HEK293T (cell line): Measurements from ENCODE around the gene KCNQ2.

Experiments used
- CTCF ChIA-PET: fragments of 350-600 bp; formaldehyde crosslinking; extraction: SDS; loops from one replicate; lab custom pipeline; 2021; ENCODE audit warnings: antibody characterized with exemption, inconsistent platforms; lab: Yijun Ruan, JAX
- POLR2A ChIA-PET: fragments of 350-600 bp; formaldehyde crosslinking; extraction: SDS; loops from one replicate; lab custom pipeline; 2020; ENCODE audit warnings: antibody characterized with exemption, inconsistent platforms; lab: Yijun Ruan, JAX
- DNase-seq: peaks from one replicate; pipeline ENCODE4 v3.0.0; 2012; ENCODE audit warnings: mixed read lengths; ENCODE audit errors: extremely low spot score
- ARNT ChIP-seq: fragments of 450-650 bp; IDR thresholded peaks from 2 replicates; pipeline ENCODE4 v1.6.1; 2017; ENCODE audit warnings: mild to moderate bottlenecking
- BHLHE40 ChIP-seq: fragments of 450-650 bp; IDR thresholded peaks from 2 replicates; pipeline ENCODE4 v1.6.1; 2016; ENCODE audit warnings: mild to moderate bottlenecking, moderate library complexity, borderline replicate concordance
- CTBP1 ChIP-seq: fragments of 450-650 bp; IDR thresholded peaks from 2 replicates; pipeline ENCODE4 v1.6.1; 2016; ENCODE audit warnings: borderline replicate concordance
- ELF4 ChIP-seq: fragments of 450-650 bp; IDR thresholded peaks from 2 replicates; pipeline ENCODE4 v1.6.1; 2017; ENCODE audit warnings: antibody characterized with exemption
- FOXA1 ChIP-seq: fragments of 450-650 bp; IDR thresholded peaks from 2 replicates; pipeline ENCODE4 v1.6.1; 2016; ENCODE audit warnings: mild to moderate bottlenecking
- FOXK2 ChIP-seq: fragments of 450-650 bp; IDR thresholded peaks from 2 replicates; pipeline ENCODE4 v1.6.1; 2016; ENCODE audit warnings: mild to moderate bottlenecking
- FOXM1 ChIP-seq: fragments of 450-650 bp; IDR thresholded peaks from 2 replicates; pipeline ENCODE4 v1.6.1; 2017; ENCODE audit warnings: mild to moderate bottlenecking, borderline replicate concordance
- HDGF ChIP-seq: fragments of 450-650 bp; IDR thresholded peaks from 2 replicates; pipeline ENCODE4 v1.6.1; 2017; ENCODE audit warnings: antibody characterized with exemption, borderline replicate concordance
- L3MBTL2 ChIP-seq: fragments of 450-650 bp; conservative IDR thresholded peaks from 2 replicates; pipeline ENCODE4 v1.6.1; 2016; ENCODE audit warnings: mild to moderate bottlenecking
- LEF1 ChIP-seq: fragments of 450-650 bp; IDR thresholded peaks from 2 replicates; pipeline ENCODE4 v1.6.1; 2017; ENCODE audit warnings: mild to moderate bottlenecking, borderline replicate concordance
- NFRKB ChIP-seq: fragments of 450-650 bp; IDR thresholded peaks from 2 replicates; pipeline ENCODE4 v1.6.1; 2016; ENCODE audit warnings: mild to moderate bottlenecking, moderate library complexity
- SP1 ChIP-seq: fragments of 450-650 bp; IDR thresholded peaks from 2 replicates; pipeline ENCODE4 v1.6.1; 2017
- SUZ12 ChIP-seq: fragments of 450-650 bp; IDR thresholded peaks from 2 replicates; pipeline ENCODE4 v1.6.1; 2016; ENCODE audit warnings: mild to moderate bottlenecking
- TARDBP ChIP-seq: fragments of 450-650 bp; IDR thresholded peaks from 2 replicates; pipeline ENCODE4 v1.6.1; 2016
- ZNF384 ChIP-seq: fragments of 450-650 bp; IDR thresholded peaks from 2 replicates; pipeline ENCODE4 v1.6.1; 2016
- TF ChIP-seq, protein P1 (sequence below): fragments of 450-650 bp; IDR thresholded peaks from 2 replicates; pipeline ENCODE4 v1.6.1; 2016

The KCNQ2 gene

DNA sequence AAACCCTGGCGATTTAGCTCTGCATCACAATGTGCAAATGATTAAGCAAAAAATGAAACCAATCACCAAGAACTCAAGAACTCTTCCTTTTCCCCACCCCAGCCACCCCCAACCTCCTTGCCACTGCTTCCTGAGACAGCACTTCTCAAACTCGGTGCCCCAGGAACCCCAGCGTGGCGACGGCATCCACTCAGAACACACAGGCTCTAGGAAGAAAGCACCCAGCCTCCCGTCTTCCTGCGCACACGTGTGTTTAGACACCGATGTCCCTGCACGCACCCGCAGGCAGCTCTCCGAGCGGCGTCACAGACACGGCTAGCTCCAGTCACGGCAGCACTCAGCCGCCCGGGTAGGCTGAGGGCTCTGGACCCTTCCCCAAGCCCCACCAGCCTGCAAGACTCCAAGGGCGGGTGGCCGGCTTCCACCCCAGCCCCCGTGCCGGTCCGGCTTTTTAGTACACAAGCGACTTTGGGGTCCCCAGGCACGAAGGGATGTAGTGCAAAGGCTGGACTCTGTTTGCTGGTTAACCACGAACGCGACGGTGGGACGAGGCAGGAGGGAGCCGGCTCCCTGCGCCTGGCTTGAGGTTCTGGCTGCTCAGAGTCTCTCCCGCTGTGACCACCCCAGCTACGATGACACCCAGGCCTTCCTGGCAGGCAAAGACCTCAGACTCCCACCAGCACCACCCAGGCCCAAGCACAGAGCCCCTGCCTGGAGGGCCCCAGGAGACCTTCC lies 51.9 kb downstream of the KCNQ2 start:
- ChIA-PET POLR2A (no interaction called here), CTCF (no interaction called here)
- TF ChIP-seq SUZ12 (no peak), SP1 (no peak), BHLHE40 (no peak), FOXA1 (no peak), CTBP1 (no peak), ELF4 (no peak), FOXK2 (no peak), LEF1 (no peak), ZNF384 (no peak), ARNT (no peak), L3MBTL2 (no peak), HDGF (no peak), FOXM1 (no peak), TARDBP (no peak)
- TF ChIP-seq, protein P1, sequence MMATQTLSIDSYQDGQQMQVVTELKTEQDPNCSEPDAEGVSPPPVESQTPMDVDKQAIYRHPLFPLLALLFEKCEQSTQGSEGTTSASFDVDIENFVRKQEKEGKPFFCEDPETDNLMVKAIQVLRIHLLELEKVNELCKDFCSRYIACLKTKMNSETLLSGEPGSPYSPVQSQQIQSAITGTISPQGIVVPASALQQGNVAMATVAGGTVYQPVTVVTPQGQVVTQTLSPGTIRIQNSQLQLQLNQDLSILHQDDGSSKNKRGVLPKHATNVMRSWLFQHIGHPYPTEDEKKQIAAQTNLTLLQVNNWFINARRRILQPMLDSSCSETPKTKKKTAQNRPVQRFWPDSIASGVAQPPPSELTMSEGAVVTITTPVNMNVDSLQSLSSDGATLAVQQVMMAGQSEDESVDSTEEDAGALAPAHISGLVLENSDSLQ, result no peak
- DNase-seq, result no peak

DNA sequence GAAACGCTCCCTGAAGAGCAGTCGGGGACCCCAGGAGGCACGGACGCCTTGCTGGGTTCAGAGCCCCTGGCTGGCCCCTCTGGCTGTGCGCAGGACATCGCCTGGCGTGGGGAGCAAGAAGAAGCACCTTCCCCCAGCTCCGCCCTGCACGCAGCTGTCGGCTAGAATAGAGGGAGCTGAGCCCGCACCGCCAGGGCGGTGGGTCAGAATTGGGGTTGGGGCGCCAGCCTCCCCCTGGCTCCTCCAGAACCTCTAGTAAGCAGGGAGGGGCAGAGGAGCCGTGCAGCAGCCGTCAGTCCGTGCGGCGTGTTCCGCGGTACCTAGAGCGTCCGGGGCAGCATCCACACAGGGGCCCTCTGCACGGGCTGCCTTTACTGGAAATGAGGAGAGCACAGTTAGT lies 53.2 kb downstream of the KCNQ2 start:
- DNase-seq, result no peak
- POLR2A ChIA-PET, result no interaction called here
- CTCF ChIA-PET, result no interaction called here

DNA sequence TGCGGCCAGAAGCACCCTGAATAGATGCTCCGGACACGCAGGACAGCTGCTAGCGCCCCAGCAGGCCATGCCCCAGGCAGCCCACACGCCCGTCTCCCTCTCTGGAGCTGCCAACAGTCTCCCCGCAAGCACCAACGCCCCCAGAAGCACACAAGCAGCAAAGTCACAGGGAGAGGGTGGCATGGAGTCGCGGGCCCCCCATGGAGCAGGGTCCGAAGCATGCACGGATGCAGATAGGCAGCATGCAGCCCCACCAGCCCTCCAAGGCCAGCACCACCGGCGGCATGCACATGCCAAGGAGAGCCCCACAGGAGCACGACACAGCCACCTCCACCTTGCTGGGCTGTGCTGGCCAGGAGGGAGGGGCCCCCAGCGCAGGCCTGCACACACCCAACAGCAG lies 53.8 kb downstream of the KCNQ2 start:
- TF ChIP-seq LEF1 (no peak), CTBP1 (no peak), FOXK2 (no peak), BHLHE40 (no peak), HDGF (no peak), FOXA1 (no peak), ARNT (no peak), ELF4 (no peak), SP1 (no peak), NFRKB (no peak), SUZ12 (no peak), TARDBP (no peak), FOXM1 (no peak)
- TF ChIP-seq, protein P1, result no peak
- ChIA-PET CTCF (no interaction called here), POLR2A (no interaction called here)
- DNase-seq, result no peak

More for the DNA sequence above, 53.2 kb downstream of the KCNQ2 start:
- no peak for TF ChIP-seq LEF1
- no peak for TF ChIP-seq ZNF384
- no peak for TF ChIP-seq FOXM1
- TF ChIP-seq HDGF, result no peak
- TF ChIP-seq BHLHE40, result no peak
- TF ChIP-seq FOXK2, result no peak
- no peak for TF ChIP-seq SUZ12
- TF ChIP-seq NFRKB, result no peak
- no peak for TF ChIP-seq L3MBTL2

DNA sequence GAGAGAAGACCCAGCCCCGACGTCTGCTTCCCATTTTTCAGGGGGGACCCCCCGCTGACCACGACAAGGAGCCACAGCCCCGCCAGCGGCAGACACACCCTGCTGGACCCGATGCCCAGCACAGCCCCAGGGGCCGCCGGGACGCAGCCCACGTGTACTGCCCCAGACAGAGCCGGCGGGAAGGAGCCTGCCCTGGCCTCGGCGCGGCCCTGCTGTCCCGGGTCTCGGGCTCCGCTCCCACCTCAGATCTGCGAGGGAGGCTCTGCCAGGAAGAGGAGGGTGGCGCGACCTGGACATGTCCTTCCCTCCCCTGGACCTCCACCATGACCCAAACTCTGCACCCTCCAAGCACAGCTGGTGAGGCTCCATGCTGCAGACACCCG lies 54.7 kb downstream of the KCNQ2 start:
- TF ChIP-seq ZNF384 (no peak), L3MBTL2 (no peak), HDGF (no peak), FOXA1 (no peak), TARDBP (no peak), FOXK2 (no peak), CTBP1 (no peak), FOXM1 (no peak), NFRKB (no peak), ARNT (no peak), ELF4 (no peak), LEF1 (no peak), SUZ12 (no peak), SP1 (no peak), BHLHE40 (no peak)
- TF ChIP-seq, protein P1, result no peak
- ChIA-PET POLR2A (no interaction called here), CTCF (no interaction called here)
- no peak for DNase-seq

DNA sequence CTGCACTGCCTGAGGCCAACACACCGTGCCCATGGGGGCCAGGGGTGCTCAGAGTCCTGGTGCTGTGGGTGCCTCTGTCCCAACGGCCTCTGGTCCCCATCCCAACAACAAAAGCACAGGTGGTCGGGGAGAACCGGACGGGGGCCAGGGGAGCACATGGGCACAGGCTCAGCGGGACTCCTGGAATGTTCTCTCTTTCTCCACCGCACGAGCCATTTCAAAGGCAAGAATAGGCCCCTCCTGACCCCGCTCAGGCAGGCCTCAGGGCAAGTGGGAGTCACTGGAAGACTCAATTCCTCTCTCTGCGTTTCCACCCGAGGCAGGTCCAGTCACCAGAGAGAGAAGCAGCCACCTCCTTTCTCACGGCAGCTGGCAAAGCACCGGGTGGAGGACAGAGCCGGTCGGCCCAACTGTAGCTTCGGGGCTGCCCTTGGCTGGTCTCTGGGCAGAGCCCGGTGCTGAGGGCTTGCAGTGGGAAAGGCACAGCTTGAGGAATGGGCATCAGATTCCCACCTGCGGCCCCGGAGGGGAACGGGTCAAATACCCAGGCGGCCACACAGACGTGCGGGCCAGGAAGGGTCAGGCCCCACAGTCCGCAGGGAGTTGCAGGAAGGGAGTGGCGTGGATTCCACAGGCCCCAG lies 55.2 kb downstream of the KCNQ2 start:
- TF ChIP-seq FOXM1, result no peak
- TF ChIP-seq FOXK2, result no peak
- TF ChIP-seq CTBP1, result no peak
- no peak for TF ChIP-seq LEF1
- TF ChIP-seq L3MBTL2, result no peak
- no peak for TF ChIP-seq ZNF384
- TF ChIP-seq, protein P1, result no peak
- TF ChIP-seq NFRKB, result no peak
- TF ChIP-seq HDGF, result no peak
- no peak for DNase-seq
- POLR2A ChIA-PET, result no interaction called here
- CTCF ChIA-PET, result no interaction called here
